ENCODE results near the gene IDH3B. TPM values are rescaled to one million over a fixed set of nuclear protein-coding genes. Genes with fewer than 3 reads are reported as not detected.

The IDH3B gene
- total and polyA plus RNA-seq, 2 of the 13 experiments (the other 11 are each of a cell fraction or from before 2014, with no cell fraction given): 215 to 254 TPM

DNA sequence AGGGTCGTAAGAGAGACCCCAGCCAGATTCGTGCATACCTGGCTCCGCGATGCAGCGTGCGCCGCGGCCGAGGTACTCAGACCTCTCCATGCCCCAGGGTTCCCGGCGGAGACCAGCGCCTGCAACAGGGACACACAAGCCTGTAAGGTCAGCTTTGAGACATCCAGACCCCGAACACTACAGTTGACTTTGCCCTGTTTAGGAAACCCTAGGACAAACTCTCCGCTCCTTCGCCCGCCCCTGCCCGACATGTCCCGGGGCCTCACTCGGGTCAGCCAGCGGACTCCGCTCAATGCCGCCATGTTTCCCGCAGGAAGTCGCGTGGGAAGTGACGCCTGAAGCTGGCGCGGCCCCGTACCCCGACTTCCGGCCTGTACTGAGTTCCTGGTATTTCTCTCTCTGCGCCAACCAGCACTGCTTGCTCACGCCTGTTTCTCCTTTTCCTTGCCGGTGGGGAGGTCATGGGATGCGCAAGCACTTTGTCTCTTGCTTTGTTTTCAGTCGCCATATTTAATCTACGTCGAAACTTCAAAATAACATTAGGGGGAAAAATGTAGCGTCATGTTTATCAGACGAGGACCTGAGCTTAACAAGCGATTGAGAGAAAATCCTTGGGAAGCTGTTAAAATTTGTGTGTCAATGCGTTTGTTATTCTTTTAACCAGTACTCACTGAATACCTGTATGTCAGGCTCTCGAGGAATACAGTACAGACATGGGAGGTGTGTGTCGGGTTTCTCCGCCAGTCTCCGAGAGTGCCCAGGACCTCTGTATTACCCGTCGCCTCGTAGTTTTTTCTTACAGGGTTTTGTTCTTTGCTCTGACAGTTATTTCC lies at the start of gene IDH3B (continued):
- TF ChIP-seq KDM6A (CRISPR knock-in tag; IDR thresholded peaks at IDR 0.05; ENCODE audit: low read depth) (no peak), SMAD3 (CRISPR knock-in tag; IDR thresholded peaks at IDR 0.05) (peak; percentile 98), LRRFIP1 (CRISPR knock-in tag; conservative IDR thresholded peaks at IDR 0.05) (no peak), MAFG (CRISPR knock-in tag; IDR thresholded peaks at IDR 0.05) (no peak), BCL3 (CRISPR knock-in tag; IDR thresholded peaks at IDR 0.05) (peak; percentile 98), ERF (CRISPR knock-in tag; IDR thresholded peaks at IDR 0.05) (peak; percentile 95), PAX8 (CRISPR knock-in tag; IDR thresholded peaks at IDR 0.05; ENCODE audit: borderline replicate concordance) (no peak), SMC3 (IDR thresholded peaks at IDR 0.05; ENCODE audit: low read length) (no peak), ZNF766 (CRISPR knock-in tag; IDR thresholded peaks at IDR 0.05; ENCODE audit: borderline replicate concordance) (peak; percentile 80), ZNF24 (IDR thresholded peaks at IDR 0.05) (no peak; the same call in none of the 2 replicates)
- TF ChIP-seq, protein P1, sequence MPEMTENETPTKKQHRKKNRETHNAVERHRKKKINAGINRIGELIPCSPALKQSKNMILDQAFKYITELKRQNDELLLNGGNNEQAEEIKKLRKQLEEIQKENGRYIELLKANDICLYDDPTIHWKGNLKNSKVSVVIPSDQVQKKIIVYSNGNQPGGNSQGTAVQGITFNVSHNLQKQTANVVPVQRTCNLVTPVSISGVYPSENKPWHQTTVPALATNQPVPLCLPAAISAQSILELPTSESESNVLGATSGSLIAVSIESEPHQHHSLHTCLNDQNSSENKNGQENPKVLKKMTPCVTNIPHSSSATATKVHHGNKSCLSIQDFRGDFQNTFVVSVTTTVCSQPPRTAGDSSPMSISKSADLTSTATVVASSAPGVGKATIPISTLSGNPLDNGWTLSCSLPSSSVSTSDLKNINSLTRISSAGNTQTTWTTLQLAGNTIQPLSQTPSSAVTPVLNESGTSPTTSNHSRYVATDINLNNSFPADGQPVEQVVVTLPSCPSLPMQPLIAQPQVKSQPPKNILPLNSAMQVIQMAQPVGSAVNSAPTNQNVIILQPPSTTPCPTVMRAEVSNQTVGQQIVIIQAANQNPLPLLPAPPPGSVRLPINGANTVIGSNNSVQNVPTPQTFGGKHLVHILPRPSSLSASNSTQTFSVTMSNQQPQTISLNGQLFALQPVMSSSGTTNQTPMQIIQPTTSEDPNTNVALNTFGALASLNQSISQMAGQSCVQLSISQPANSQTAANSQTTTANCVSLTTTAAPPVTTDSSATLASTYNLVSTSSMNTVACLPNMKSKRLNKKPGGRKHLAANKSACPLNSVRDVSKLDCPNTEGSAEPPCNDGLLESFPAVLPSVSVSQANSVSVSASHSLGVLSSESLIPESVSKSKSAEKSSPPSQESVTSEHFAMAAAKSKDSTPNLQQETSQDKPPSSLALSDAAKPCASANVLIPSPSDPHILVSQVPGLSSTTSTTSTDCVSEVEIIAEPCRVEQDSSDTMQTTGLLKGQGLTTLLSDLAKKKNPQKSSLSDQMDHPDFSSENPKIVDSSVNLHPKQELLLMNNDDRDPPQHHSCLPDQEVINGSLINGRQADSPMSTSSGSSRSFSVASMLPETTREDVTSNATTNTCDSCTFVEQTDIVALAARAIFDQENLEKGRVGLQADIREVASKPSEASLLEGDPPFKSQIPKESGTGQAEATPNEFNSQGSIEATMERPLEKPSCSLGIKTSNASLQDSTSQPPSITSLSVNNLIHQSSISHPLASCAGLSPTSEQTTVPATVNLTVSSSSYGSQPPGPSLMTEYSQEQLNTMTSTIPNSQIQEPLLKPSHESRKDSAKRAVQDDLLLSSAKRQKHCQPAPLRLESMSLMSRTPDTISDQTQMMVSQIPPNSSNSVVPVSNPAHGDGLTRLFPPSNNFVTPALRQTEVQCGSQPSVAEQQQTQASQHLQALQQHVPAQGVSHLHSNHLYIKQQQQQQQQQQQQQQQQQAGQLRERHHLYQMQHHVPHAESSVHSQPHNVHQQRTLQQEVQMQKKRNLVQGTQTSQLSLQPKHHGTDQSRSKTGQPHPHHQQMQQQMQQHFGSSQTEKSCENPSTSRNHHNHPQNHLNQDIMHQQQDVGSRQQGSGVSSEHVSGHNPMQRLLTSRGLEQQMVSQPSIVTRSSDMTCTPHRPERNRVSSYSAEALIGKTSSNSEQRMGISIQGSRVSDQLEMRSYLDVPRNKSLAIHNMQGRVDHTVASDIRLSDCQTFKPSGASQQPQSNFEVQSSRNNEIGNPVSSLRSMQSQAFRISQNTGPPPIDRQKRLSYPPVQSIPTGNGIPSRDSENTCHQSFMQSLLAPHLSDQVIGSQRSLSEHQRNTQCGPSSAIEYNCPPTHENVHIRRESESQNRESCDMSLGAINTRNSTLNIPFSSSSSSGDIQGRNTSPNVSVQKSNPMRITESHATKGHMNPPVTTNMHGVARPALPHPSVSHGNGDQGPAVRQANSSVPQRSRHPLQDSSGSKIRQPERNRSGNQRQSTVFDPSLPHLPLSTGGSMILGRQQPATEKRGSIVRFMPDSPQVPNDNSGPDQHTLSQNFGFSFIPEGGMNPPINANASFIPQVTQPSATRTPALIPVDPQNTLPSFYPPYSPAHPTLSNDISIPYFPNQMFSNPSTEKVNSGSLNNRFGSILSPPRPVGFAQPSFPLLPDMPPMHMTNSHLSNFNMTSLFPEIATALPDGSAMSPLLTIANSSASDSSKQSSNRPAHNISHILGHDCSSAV (CRISPR knock-in tag; IDR thresholded peaks at IDR 0.05; ENCODE audit: borderline replicate concordance): peak; percentile 87
- TF ChIP-seq, protein P2, sequence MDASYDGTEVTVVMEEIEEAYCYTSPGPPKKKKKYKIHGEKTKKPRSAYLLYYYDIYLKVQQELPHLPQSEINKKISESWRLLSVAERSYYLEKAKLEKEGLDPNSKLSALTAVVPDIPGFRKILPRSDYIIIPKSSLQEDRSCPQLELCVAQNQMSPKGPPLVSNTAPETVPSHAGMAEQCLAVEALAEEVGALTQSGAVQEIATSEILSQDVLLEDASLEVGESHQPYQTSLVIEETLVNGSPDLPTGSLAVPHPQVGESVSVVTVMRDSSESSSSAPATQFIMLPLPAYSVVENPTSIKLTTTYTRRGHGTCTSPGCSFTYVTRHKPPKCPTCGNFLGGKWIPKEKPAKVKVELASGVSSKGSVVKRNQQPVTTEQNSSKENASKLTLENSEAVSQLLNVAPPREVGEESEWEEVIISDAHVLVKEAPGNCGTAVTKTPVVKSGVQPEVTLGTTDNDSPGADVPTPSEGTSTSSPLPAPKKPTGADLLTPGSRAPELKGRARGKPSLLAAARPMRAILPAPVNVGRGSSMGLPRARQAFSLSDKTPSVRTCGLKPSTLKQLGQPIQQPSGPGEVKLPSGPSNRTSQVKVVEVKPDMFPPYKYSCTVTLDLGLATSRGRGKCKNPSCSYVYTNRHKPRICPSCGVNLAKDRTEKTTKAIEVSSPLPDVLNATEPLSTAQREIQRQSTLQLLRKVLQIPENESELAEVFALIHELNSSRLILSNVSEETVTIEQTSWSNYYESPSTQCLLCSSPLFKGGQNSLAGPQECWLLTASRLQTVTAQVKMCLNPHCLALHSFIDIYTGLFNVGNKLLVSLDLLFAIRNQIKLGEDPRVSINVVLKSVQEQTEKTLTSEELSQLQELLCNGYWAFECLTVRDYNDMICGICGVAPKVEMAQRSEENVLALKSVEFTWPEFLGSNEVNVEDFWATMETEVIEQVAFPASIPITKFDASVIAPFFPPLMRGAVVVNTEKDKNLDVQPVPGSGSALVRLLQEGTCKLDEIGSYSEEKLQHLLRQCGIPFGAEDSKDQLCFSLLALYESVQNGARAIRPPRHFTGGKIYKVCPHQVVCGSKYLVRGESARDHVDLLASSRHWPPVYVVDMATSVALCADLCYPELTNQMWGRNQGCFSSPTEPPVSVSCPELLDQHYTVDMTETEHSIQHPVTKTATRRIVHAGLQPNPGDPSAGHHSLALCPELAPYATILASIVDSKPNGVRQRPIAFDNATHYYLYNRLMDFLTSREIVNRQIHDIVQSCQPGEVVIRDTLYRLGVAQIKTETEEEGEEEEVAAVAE (CRISPR knock-in tag; IDR thresholded peaks at IDR 0.05; ENCODE audit: borderline replicate concordance): peak; percentile 95

All from HepG2 (cell line).